ENCODE data around the gene CAMTA1.

GRCh38 chr1:7680955-7681268, 895.7 kb downstream of the CAMTA1 start:
- TF ChIP-seq POLR2AphosphoS5 (IDR thresholded peaks at IDR 0.05) (no peak), CTCF (IDR thresholded peaks at IDR 0.05; ENCODE audit: poor library complexity, severe bottlenecking) (peak; percentile 26)

Measured in neural cell (in vitro differentiated cells).